ENCODE results near the gene CD58. TPM values are rescaled to one million over a fixed set of nuclear protein-coding genes. Genes with fewer than 3 reads are reported as not detected.

CD58 gene
- total RNA-seq, 2 donors from 2014 or later: 44.2 to 53.2 TPM

DNA sequence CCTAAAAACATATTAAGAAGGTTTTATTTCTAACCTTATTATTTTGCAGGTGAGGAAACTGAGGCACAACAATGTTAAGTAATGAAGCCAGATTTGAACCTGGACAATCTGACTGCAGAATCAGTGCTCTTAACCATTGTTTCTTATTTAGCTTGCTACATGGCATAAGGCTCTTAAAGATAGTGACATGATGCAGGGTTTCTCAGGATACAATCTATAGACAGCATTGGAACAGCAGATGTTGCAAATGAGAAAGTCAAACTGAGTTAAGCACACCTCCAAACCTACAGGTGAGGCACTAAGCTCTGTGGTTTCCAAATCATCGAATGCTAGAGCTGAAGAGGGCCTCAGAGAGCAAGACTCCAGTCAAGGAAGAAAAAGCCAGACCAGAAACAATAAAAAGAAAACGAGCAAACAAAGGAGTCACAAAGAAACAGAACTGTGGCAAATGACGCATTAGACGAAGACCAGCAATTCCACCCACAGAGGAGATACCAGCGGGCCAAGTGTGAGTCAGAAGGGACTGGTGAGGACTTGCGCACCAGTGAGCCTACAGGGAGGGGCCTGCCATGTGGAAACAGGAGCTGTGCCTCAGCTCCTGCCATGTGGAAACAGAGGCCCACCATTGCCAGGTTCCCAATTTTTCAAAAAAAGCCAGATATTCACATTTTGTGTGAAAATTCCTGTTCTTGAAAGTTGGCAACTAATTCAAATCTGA is 14.4 kb downstream of the CD58 start:
- Histone ChIP-seq H3K27ac (peak overlapping the region; percentile 46 to 74), H3K27me3 (replicated peaks; ENCODE audit: insufficient read depth) (no peaks in the 10 kb centered on the region), H3K36me3 (no peaks in the 10 kb centered on the region), H3K4me3 (peak overlapping the region; percentile 51), H3K9me3 (no peaks in the 10 kb centered on the region), H3K4me1 (ENCODE audit: control insufficient read depth in 1 of 2, low read depth in 2 of 2) (peaks cover 16 to 20% of the 10 kb centered on the region in 2 donors)
- peak; percentile 28 for DNase-seq (ENCODE audit: low spot score)
- TF ChIP-seq, protein P1, sequence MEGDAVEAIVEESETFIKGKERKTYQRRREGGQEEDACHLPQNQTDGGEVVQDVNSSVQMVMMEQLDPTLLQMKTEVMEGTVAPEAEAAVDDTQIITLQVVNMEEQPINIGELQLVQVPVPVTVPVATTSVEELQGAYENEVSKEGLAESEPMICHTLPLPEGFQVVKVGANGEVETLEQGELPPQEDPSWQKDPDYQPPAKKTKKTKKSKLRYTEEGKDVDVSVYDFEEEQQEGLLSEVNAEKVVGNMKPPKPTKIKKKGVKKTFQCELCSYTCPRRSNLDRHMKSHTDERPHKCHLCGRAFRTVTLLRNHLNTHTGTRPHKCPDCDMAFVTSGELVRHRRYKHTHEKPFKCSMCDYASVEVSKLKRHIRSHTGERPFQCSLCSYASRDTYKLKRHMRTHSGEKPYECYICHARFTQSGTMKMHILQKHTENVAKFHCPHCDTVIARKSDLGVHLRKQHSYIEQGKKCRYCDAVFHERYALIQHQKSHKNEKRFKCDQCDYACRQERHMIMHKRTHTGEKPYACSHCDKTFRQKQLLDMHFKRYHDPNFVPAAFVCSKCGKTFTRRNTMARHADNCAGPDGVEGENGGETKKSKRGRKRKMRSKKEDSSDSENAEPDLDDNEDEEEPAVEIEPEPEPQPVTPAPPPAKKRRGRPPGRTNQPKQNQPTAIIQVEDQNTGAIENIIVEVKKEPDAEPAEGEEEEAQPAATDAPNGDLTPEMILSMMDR (IDR thresholded peaks at IDR 0.05): no peak
- peak; percentile 70 for ATAC-seq (ENCODE audit: insufficient number of reproducible peaks, low FRiP score, low read depth)

DNA sequence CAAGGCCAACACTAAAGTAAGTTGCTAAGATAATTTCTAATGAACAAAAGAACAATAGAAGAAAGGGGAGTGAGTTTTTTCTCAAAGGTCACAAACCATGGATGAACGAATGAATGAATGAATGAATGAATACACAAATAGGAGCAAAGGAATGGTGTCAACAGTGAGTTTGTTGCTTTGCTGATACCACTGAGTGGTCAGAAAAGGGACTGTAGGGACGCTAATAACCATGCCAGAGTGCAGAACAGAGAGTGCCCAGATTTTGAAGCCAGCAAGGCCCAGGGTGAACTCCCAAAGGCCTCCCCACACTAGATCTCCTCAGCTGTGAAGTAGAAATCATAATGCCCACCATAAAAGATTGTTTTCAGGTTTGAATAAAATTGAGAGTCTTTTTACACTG is 15.9 kb downstream of the CD58 start:
- H3K27ac ChIP-seq: no peak overlapping the region
- no peak for ATAC-seq (ENCODE audit: insufficient number of reproducible peaks, low FRiP score, low read depth)
- H3K27me3 ChIP-seq (replicated peaks; ENCODE audit: insufficient read depth): no peaks in the 10 kb centered on the region
- H3K4me3 ChIP-seq: no peak overlapping the region
- H3K9me3 ChIP-seq: no peaks in the 10 kb centered on the region
- no peaks in the 10 kb centered on the region for H3K36me3 ChIP-seq
- DNase-seq (ENCODE audit: low spot score): no peak
- peaks cover 16 to 20% of the 10 kb centered on the region in 2 donors for H3K4me1 ChIP-seq (ENCODE audit: control insufficient read depth in 1 of 2, low read depth in 2 of 2)
- TF ChIP-seq, protein P1 (IDR thresholded peaks at IDR 0.05): no peak

DNA sequence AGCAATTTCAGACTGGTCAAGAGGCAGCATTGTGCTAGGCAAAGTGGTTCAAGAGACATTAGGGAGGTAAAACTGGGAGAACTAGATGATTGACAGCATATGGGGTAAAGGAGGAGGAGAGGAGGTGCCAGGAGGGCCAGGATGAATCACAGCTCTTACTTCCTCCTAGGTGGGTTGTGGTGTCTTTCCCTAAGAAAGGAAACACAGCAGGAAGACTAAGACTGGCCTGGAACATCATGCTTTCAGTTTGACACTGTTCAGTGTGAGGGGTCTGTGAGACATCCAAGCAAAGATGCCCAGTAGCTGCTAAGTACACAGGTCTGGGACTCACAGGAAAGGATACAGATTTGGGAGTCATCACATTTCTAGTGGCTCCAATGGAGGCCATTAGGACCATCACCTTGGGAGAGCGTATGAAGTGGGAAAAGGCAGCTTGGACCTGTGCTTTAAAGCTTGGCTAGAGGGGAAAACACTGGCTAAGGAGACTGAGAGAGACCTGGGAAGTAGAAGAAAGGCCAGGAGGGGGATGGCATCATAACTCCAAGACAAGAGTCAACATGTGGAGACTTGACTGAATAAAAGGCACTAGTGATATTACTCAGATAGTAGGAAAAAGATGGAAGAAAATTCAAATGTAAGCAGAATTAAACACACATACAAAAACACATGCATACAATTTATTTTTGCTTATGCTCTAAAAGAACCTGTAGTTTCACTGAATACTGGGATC is 17.3 kb downstream of the CD58 start:
- H3K36me3 ChIP-seq: no peaks in the 10 kb centered on the region
- no peak overlapping the region for H3K4me3 ChIP-seq
- H3K27me3 ChIP-seq (replicated peaks; ENCODE audit: insufficient read depth): no peaks in the 10 kb centered on the region
- TF ChIP-seq, protein P1 (IDR thresholded peaks at IDR 0.05): no peak
- peaks cover 16 to 20% of the 10 kb centered on the region in 2 donors for H3K4me1 ChIP-seq (ENCODE audit: control insufficient read depth in 1 of 2, low read depth in 2 of 2)
- DNase-seq (ENCODE audit: low spot score) (no peak), ATAC-seq (ENCODE audit: insufficient number of reproducible peaks, low FRiP score, low read depth) (no peak)
- no peak overlapping the region for H3K27ac ChIP-seq
- H3K9me3 ChIP-seq: no peaks in the 10 kb centered on the region

DNA sequence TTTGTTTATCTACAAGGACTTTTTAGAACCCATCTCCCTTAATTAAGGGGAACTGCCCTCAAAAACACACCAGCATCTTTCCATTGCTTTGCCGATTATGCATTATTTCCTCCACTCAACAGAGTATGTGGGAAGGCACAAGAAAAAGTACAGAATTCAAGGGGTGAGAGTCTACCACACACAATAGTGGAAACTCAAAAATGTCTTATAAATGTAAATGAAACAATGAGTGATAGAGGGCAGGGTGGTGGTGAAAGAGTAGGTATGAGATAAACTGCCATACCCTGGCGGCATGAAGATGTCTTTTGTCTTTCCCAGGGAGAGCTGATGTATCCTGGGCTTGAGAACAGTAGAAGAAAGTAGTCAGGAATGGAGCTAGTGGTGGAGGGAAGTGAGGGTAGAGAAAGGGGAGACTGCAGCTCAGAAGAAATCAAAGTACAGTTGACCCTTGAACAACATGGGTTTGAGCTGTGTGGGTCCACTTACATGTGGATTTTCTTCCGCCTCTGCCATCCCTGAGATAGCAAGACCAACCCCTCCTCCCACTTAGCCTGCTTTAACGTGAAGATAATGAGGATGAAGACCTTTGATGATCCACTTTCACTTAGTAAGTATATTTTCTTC is 24.4 kb downstream of the CD58 start:
- Histone ChIP-seq H3K36me3 (peaks cover 13% of the 10 kb centered on the region), H3K4me1 (ENCODE audit: control insufficient read depth in 1 of 2, low read depth in 2 of 2) (peaks cover 0 to 7% of the 10 kb centered on the region in 2 donors), H3K27me3 (replicated peaks; ENCODE audit: insufficient read depth) (no peaks in the 10 kb centered on the region), H3K9me3 (no peaks in the 10 kb centered on the region), H3K27ac (no peak overlapping the region), H3K4me3 (no peak overlapping the region)
- ATAC-seq (ENCODE audit: insufficient number of reproducible peaks, low FRiP score, low read depth): no peak
- TF ChIP-seq, protein P1 (IDR thresholded peaks at IDR 0.05): no peak
- DNase-seq (ENCODE audit: low spot score): no peak

DNA sequence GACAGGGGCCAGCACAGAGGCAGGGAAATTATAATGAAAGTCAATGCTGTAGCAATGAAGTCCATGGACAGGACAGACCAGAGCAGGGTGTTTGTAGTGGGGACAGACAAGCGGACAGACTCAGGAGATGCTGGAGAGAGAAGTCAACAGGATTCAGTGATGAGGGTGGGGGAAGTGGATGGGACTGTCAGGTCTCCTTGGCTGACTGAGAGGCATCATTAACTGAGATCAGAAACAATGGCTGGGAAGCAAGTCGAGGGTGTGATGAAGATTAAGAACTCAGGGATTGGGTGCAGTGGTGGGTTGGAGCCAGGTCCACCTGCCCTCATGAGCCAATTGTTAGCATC is 25.5 kb downstream of the CD58 start:
- no peak for DNase-seq (ENCODE audit: low spot score)
- H3K27me3 ChIP-seq (replicated peaks; ENCODE audit: insufficient read depth): no peaks in the 10 kb centered on the region
- H3K4me3 ChIP-seq: no peak overlapping the region
- TF ChIP-seq, protein P1 (IDR thresholded peaks at IDR 0.05): no peak
- H3K4me1 ChIP-seq (ENCODE audit: control insufficient read depth in 1 of 2, low read depth in 2 of 2): peaks cover 0 to 7% of the 10 kb centered on the region in 2 donors
- H3K9me3 ChIP-seq: no peaks in the 10 kb centered on the region
- H3K27ac ChIP-seq: no peak overlapping the region
- no peak for ATAC-seq (ENCODE audit: insufficient number of reproducible peaks, low FRiP score, low read depth)
- peaks cover 13% of the 10 kb centered on the region for H3K36me3 ChIP-seq
